ENCODE results near the gene CSTF3.

Gene CSTF3

GRCh38 chr11:33195462-33196173 lies 34.3 kb upstream of the CSTF3 start:
- TF ChIP-seq SIN3A (IDR thresholded peaks at IDR 0.05; ENCODE audit: borderline replicate concordance, insufficient read depth, low read length) = no peak
- no peak for TF ChIP-seq POLR2AphosphoS5 (IDR thresholded peaks at IDR 0.05; ENCODE audit: low read depth, low read length)
- TF ChIP-seq TAF1 (IDR thresholded peaks at IDR 0.05; ENCODE audit: borderline replicate concordance, insufficient read depth, low read length) = no peak
- no peak for TF ChIP-seq FOXP2 (optimal IDR thresholded peaks at IDR 0.05; ENCODE audit: borderline replicate concordance, extremely low read depth, extremely low read length, insufficient read depth)
- no peak for TF ChIP-seq REST (IDR thresholded peaks at IDR 0.05; ENCODE audit: insufficient read depth in 1 of 2, low read depth in 2 of 2, low read length in 2 of 2)

GRCh38 chr11:33194455-33194854 lies 33.2 kb upstream of the CSTF3 start:
- TF ChIP-seq POLR2AphosphoS5 (IDR thresholded peaks at IDR 0.05; ENCODE audit: low read depth, low read length) (no peak), SIN3A (IDR thresholded peaks at IDR 0.05; ENCODE audit: borderline replicate concordance, insufficient read depth, low read length) (no peak), TAF1 (IDR thresholded peaks at IDR 0.05; ENCODE audit: borderline replicate concordance, insufficient read depth, low read length) (no peak), FOXP2 (optimal IDR thresholded peaks at IDR 0.05; ENCODE audit: borderline replicate concordance, extremely low read depth, extremely low read length, insufficient read depth) (no peak), REST (IDR thresholded peaks at IDR 0.05; ENCODE audit: insufficient read depth in 1 of 2, low read depth in 2 of 2, low read length in 2 of 2) (no peak)

- no peak for TF ChIP-seq POLR2AphosphoS5 (IDR thresholded peaks at IDR 0.05; ENCODE audit: low read depth, low read length)
- no peak for TF ChIP-seq REST (IDR thresholded peaks at IDR 0.05; ENCODE audit: insufficient read depth in 1 of 2, low read depth in 2 of 2, low read length in 2 of 2)
- no peak for TF ChIP-seq FOXP2 (optimal IDR thresholded peaks at IDR 0.05; ENCODE audit: borderline replicate concordance, extremely low read depth, extremely low read length, insufficient read depth)
- TF ChIP-seq SIN3A (IDR thresholded peaks at IDR 0.05; ENCODE audit: borderline replicate concordance, insufficient read depth, low read length) = no peak
- TF ChIP-seq TAF1 (IDR thresholded peaks at IDR 0.05; ENCODE audit: borderline replicate concordance, insufficient read depth, low read length) = no peak
Measured at GRCh38 chr11:33191467-33191866, 30.2 kb upstream of the CSTF3 start.

DNA sequence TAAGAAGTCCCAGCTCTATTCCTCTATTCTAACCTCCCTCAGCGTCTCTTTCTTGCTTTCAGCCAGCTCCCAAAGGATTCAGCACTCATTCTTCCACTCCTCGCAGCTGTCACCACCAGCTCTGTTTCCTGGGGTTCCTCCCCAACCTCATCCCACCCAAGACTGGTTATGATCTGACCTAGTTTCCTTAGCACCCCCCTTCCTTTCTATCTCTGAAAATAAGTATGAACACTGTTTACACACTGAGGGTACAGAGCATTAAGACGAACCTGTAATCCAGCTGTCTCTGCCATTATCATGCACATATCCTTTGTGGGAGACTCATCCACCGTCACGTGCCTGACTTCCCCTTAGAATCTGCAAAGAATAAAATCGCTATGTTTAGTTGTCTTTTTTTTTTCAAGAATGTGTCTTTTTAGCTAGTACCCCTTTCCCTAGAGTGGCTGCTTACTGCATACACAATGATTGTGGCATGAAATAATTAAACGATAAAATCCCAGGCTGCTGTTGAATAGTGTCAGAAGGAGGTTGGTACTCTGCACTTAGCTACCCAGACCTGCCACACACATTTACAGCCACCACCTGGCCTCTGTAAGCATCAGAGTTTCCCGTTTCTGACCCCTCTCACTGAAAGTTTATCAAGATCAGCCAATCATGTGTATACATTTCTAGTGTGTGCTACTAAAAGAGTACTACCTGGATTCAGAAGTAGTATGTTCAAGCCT lies 26.9 kb upstream of the CSTF3 start:
- TF ChIP-seq POLR2AphosphoS5 (IDR thresholded peaks at IDR 0.05; ENCODE audit: low read depth, low read length) (no peak), TAF1 (IDR thresholded peaks at IDR 0.05; ENCODE audit: borderline replicate concordance, insufficient read depth, low read length) (no peak), REST (IDR thresholded peaks at IDR 0.05; ENCODE audit: insufficient read depth in 1 of 2, low read depth in 2 of 2, low read length in 2 of 2) (no peak), FOXP2 (optimal IDR thresholded peaks at IDR 0.05; ENCODE audit: borderline replicate concordance, extremely low read depth, extremely low read length, insufficient read depth) (no peak), SIN3A (IDR thresholded peaks at IDR 0.05; ENCODE audit: borderline replicate concordance, insufficient read depth, low read length) (no peak)

All from PFSK-1 (cell line).